Measurements from ENCODE around the gene ISCU. TPM values are rescaled to one million over a fixed set of nuclear protein-coding genes. Genes with fewer than 3 reads are reported as not detected.

Gene ISCU
- total RNA-seq: 100 to 1,000 TPM; 103 to 105 TPM

DNA sequence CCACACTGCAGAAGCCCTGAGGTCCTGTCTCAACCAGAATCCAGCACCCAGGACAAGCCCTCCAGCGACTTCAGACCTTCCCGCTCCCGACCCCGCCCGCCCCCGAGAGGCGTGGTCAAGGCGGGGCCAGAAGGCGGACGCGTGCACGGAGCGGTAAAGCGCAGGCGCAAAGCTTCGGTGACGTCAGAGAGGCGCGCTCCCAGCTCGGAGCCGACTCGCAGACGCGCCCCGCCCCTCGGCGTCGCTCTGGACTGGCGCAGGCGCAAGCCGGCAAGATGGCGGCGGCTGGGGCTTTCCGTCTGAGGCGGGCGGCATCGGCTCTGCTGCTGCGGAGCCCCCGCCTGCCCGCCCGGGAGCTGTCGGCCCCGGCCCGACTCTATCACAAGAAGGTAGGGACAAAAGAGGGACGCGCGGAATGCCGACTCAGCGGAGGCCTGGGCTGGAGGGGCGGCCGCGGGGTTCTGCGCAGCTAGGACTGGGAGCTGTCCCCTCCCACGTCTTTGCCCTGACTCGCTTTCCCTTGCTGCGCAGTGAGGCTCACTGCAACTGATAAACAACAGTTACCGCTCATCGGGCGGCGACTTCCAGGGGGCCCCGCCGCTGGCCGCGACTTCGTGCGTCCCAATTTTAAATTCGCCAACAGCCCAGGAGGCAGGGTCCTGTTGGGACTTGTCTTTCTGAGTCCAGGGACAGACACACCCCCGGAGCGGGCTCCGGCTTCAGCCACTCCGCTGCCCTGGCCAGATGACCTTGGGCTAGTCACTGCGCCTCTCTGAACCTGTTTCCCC, at the start of gene ISCU:
Gene ISCU, plus strand, starts transcription at position 249 of the 788 bp plus-strand sequence. Its CDS starts 27 bp downstream, at position 276.
- CTCF ChIA-PET: interaction anchor here (1.0 to 4.2 kb wide), 6 partner anchors 10 to 123 kb away, joined by 3 to 56 read pairs (median 6); no protein-coding TSS in a partner anchor
- intact Hi-C loops (cut with micrococcal nuclease): loop anchor here (1.0 to 10.0 kb wide), 16 partner anchors 56 to 1442 kb away; partner anchors contain the start of genes ALKBH2, CORO1C, MMAB and MVK
- Mint-ChIP-seq H3K4me1 (ENCODE audit: low read depth) (peaks cover 59% of the 10 kb centered on the region), H3K4me3 (peak within 1 kb of the TSS; percentile 100), H3K36me3 (ENCODE audit: low read depth) (peaks cover 35% of the 10 kb centered on the region), H3K9me3 (no peaks in the 10 kb centered on the region), H3K27me3 (ENCODE audit: low read depth) (no peaks in the 10 kb centered on the region), H3K27ac (peak within 1 kb of the TSS; percentile 100)
- DNase-seq: peak; percentile 99

DNA sequence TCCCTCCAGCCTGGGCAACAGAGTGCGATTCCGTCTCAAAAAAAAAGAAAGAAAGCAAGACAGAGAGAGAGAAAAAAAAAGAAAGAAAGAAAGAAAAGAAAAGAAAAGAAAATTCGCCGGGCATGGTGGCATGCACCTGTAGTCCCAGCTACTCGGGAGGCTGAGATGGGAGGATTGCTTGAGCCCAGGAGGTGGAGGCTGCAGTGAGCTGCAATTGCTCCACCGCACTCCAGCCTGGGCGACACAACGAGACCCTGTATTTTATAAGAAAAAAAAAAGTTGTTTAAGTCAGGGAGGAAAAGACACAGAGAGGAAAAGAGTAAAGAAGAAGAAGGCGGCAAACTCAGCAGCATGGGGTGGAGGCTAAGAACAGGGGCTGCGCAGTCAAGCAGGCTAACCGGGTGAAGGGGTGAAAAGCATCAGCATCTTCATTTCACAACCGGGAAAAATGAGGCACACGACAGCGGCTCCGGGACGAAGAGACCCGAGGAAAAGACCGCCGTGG, 47.9 kb upstream of the ISCU start:
- H3K4me3 Mint-ChIP-seq: peak overlapping the region; percentile 90
- DNase-seq: no peak
- peaks cover 3% of the 10 kb centered on the region for H3K36me3 Mint-ChIP-seq (ENCODE audit: low read depth)
- no peaks in the 10 kb centered on the region for H3K9me3 Mint-ChIP-seq
- H3K27me3 Mint-ChIP-seq (ENCODE audit: low read depth): no peaks in the 10 kb centered on the region
- peaks cover 28% of the 10 kb centered on the region for H3K4me1 Mint-ChIP-seq (ENCODE audit: low read depth)
- peak overlapping the region; percentile 84 for H3K27ac Mint-ChIP-seq
- intact Hi-C loops (cut with micrococcal nuclease): loop anchor here (2.0 to 5.0 kb wide), 2 partner anchors 118 to 322 kb away; partner anchors contain the start of gene SELPLG
- CTCF ChIA-PET: interaction anchor here (0.6 to 0.7 kb wide), 2 partner anchors 701 to 860 kb away, joined by 3 read pairs; no protein-coding TSS in a partner anchor

DNA sequence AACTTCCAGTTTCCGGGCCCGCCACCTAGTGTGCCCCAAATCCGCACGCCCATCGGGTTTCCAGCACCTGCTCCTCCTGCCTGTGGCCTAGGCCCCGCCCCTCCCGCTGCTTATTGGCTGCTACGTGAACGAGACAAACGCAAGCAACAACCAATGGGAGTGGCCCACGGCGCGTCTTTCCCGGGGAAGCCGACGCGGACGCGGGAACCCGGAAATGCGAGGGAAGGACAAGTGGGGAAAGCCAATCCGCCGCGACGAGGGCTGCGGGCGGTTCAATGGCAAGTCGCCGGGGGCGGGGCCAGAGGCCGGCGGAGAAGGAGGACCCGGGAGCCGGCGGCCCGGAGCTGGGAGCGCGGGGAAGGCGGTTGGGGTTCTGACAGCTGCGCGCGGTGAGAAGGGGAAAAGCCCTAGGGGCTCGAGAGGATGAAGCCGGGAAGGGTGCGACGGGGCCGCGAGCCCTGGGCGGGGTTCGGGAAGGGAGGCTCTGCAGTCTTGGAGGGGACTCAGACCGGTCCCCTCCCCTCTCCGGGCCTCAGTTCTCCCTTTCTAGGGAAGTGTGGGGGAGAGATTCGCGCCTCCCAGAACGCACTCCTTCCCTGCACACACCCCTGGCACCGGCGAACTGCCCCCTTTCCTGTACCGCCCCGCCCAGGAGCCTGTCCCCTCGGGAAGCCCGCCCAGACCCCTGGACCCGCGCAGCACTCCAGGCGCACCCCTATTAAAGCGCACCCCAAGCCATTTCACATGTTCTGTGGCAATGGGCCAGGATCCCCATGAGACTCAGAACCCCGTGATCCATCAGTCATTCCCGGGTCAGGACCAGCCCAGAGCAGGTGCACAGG, 47.2 kb upstream of the ISCU start, which contains the start of gene FICD:
Gene FICD, plus strand, starts transcription at position 305 of the 842 bp plus-strand sequence. CDS start 1,696 bp downstream, outside the sequence.
- peak; percentile 100 for DNase-seq
- CTCF ChIA-PET: interaction anchor here (0.7 kb wide), 1 partner anchor 701 kb away, joined by 3 read pairs; no protein-coding TSS in a partner anchor
- no peaks in the 10 kb centered on the region for H3K9me3 Mint-ChIP-seq
- H3K36me3 Mint-ChIP-seq (ENCODE audit: low read depth): peaks cover 3% of the 10 kb centered on the region
- H3K27ac Mint-ChIP-seq: peak within 1 kb of the TSS; percentile 84
- intact Hi-C loops (cut with micrococcal nuclease): loop anchor here (1.0 to 5.0 kb wide), 10 partner anchors 46 to 830 kb away; partner anchors contain the start of genes ALKBH2, PRDM4, PWP1 and SART3
- peaks cover 28% of the 10 kb centered on the region for H3K4me1 Mint-ChIP-seq (ENCODE audit: low read depth)
- peak within 1 kb of the TSS; percentile 90 for H3K4me3 Mint-ChIP-seq
- no peaks in the 10 kb centered on the region for H3K27me3 Mint-ChIP-seq (ENCODE audit: low read depth)

DNA sequence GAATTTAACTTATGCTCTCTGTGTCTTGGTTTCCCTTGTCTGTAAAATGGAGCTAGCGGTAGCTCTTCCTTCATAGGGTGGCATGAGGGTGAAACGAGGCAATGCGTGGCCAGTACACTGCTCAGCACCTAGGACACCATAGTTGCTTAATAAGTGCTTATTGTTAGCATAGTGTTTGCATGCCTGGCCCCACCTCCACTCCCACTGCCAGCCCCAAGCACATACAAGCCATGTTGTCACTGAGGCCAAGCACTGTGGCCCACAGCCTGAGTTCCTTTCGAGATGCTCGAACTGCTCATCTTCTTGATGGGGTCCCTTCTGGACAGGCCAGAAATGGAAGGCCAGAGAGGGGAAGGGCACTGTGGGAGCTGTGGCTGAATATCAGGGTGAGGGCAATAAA, 46.5 kb upstream of the ISCU start:
- no peaks in the 10 kb centered on the region for H3K27me3 Mint-ChIP-seq (ENCODE audit: low read depth)
- H3K36me3 Mint-ChIP-seq (ENCODE audit: low read depth): peaks cover 3% of the 10 kb centered on the region
- peak overlapping the region; percentile 84 for H3K27ac Mint-ChIP-seq
- no peak for DNase-seq
- H3K4me3 Mint-ChIP-seq: peak overlapping the region; percentile 90
- intact Hi-C loops (cut with micrococcal nuclease): loop anchor here (1.0 to 5.0 kb wide), 9 partner anchors 45 to 831 kb away; partner anchors contain the start of genes ALKBH2, PRDM4, PWP1 and SART3
- peaks cover 28% of the 10 kb centered on the region for H3K4me1 Mint-ChIP-seq (ENCODE audit: low read depth)
- CTCF ChIA-PET: interaction anchor here (1.3 kb wide), 1 partner anchor 102 kb away, joined by 4 read pairs; no protein-coding TSS in a partner anchor
- no peaks in the 10 kb centered on the region for H3K9me3 Mint-ChIP-seq

DNA sequence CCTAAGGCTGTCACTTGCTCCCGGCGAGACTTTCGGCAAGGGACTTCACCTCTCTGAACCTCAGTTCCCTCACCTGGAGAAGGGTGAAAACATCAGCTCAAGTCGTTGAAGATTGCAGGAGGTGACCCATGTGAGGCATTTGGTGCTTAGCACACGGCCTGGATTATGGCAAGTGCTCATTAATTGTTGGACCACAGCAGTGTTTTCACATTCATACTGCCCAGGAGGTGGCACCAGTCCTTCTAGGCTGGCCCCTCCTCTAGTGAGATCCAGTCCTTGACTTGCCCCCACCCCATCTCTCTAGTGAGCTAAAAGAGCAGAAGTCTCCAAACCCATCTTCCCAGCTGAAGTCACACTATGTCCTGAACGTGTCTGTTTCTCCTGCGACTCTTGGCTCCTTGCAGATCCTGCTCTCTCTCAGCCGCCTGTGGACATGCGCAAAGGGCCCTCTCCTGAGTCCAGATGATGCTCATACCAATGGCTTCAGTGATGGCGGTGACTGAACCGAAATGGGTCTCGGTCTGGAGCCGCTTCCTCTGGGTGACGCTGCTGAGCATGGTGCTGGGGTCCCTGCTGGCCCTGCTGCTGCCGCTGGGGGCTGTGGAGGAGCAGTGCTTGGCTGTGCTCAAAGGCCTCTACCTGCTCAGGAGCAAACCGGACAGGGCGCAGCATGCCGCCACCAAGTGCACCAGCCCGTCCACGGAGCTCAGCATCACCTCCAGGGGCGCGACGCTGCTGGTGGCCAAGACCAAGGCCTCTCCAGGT, 45.7 kb upstream of the ISCU start:
- Mint-ChIP-seq H3K27ac (peak overlapping the region; percentile 37), H3K4me3 (peak overlapping the region; percentile 90), H3K4me1 (ENCODE audit: low read depth) (peaks cover 23% of the 10 kb centered on the region), H3K36me3 (ENCODE audit: low read depth) (peaks cover 3% of the 10 kb centered on the region), H3K9me3 (no peaks in the 10 kb centered on the region), H3K27me3 (ENCODE audit: low read depth) (no peaks in the 10 kb centered on the region)
- CTCF ChIA-PET: interaction anchor here (1.3 kb wide), 1 partner anchor 102 kb away, joined by 4 read pairs; no protein-coding TSS in a partner anchor
- intact Hi-C loops (cut with micrococcal nuclease): loop anchor here (5.0 kb wide), 2 partner anchors 286 to 576 kb away; partner anchors contain the start of gene ALKBH2
- no peak for DNase-seq

DNA sequence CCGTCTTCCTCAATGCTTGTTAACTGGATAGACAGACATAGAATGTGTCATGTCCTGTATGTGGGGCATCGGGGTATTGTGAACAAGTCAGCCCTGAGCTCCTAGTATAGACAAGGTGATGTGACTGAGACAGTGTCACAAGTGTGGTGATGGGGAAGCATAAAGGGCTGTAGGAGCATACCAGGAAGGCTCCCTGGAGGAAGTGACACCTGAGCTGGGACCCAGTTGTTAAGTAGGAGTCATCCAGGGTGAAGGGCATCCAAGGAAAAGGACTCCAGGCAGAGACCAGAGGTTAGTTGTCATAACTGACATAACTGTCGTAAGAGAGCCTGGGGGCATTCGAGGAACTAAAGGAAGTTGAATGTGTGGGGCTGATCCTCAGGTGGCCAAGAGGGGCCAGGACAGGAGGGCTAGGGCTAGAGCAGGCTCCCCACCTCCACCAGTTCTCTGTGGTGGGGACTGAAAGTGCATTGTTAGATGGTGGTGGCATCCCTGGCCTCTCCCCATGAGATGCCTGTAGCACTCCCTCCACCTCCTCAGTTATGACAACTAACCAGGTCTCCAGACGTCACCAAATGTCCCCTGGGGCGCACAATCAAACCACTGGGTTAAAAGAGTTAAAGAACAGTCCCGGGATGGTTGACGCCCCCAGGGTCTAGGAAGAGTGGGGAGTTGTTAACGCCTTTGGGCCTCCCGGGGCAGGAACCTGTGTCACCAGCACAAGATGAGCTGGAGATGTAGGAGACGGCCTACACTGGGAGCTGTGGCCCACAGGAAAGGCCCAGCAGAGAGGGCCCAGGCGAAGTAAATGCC, 44.9 kb upstream of the ISCU start:
- no peaks in the 10 kb centered on the region for H3K9me3 Mint-ChIP-seq
- intact Hi-C loops (cut with micrococcal nuclease): loop anchor here (5.0 kb wide), 2 partner anchors 285 to 575 kb away; partner anchors contain the start of gene ALKBH2
- no peaks in the 10 kb centered on the region for H3K27me3 Mint-ChIP-seq (ENCODE audit: low read depth)
- DNase-seq: no peak
- no peak overlapping the region for H3K27ac Mint-ChIP-seq
- H3K4me1 Mint-ChIP-seq (ENCODE audit: low read depth): peaks cover 19% of the 10 kb centered on the region
- peaks cover 5% of the 10 kb centered on the region for H3K36me3 Mint-ChIP-seq (ENCODE audit: low read depth)
- peak overlapping the region; percentile 4 for H3K4me3 Mint-ChIP-seq
- CTCF ChIA-PET: interaction anchor here (0.9 kb wide), 1 partner anchor 100 kb away, joined by 4 read pairs; no protein-coding TSS in a partner anchor

DNA sequence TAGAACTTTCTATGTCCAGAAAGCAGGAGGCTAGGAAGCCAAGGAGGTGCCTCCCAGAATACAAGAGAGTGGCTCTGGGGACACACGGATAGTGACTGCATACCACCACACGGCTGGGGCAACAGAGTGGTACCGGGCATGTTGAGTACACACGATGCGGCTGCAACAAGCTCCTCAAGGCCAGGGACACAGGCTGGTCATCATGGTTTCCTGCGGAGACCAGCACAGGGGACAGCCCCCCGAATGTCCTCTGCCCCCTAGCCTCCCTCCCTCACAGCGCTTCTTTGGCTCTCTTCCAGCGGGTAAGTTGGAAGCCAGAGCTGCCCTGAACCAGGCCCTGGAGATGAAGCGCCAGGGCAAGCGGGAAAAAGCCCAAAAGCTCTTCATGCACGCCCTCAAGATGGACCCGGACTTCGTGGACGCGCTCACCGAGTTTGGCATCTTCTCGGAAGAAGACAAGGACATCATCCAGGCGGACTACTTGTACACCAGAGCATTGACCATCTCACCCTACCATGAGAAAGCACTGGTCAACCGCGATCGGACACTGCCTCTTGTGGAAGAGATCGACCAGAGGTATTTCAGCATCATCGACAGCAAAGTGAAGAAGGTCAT, 44.2 kb upstream of the ISCU start:
- Mint-ChIP-seq H3K27me3 (ENCODE audit: low read depth) (no peaks in the 10 kb centered on the region), H3K36me3 (ENCODE audit: low read depth) (peaks cover 6% of the 10 kb centered on the region), H3K4me1 (ENCODE audit: low read depth) (peaks cover 19% of the 10 kb centered on the region), H3K4me3 (no peak overlapping the region), H3K9me3 (no peaks in the 10 kb centered on the region), H3K27ac (no peak overlapping the region)
- no peak for DNase-seq
- intact Hi-C loops (cut with micrococcal nuclease): loop anchor here (5.0 kb wide), 2 partner anchors 284 to 574 kb away; partner anchors contain the start of gene ALKBH2
- CTCF ChIA-PET: interaction anchor here (0.9 kb wide), 1 partner anchor 99 kb away, joined by 4 read pairs; no protein-coding TSS in a partner anchor

DNA sequence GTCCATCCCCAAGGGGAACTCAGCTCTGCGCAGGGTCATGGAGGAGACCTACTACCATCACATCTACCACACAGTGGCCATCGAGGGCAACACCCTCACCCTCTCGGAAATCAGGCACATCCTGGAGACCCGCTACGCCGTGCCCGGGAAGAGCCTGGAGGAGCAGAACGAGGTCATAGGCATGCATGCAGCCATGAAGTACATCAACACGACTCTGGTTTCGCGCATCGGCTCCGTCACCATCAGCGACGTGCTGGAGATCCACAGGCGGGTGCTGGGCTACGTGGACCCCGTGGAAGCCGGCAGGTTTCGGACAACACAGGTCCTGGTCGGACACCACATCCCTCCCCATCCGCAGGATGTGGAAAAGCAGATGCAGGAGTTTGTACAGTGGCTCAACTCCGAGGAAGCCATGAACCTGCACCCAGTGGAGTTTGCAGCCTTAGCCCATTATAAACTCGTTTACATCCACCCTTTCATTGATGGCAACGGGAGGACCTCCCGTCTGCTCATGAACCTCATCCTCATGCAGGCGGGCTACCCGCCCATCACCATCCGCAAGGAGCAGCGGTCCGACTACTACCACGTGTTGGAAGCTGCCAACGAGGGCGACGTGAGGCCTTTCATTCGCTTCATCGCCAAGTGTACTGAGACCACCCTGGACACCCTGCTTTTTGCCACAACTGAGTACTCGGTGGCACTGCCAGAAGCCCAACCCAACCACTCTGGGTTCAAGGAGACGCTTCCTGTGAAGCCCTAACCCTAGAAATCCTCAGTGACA, 43.5 kb upstream of the ISCU start:
- Mint-ChIP-seq H3K4me1 (ENCODE audit: low read depth) (peaks cover 19% of the 10 kb centered on the region), H3K27me3 (ENCODE audit: low read depth) (no peaks in the 10 kb centered on the region), H3K27ac (no peak overlapping the region), H3K4me3 (no peak overlapping the region), H3K9me3 (no peaks in the 10 kb centered on the region), H3K36me3 (ENCODE audit: low read depth) (peaks cover 11% of the 10 kb centered on the region)
- CTCF ChIA-PET: interaction anchor here (0.9 kb wide), 1 partner anchor 99 kb away, joined by 4 read pairs; no protein-coding TSS in a partner anchor
- intact Hi-C loops (cut with micrococcal nuclease): loop anchor here (5.0 kb wide), 2 partner anchors 283 to 573 kb away; partner anchors contain the start of gene ALKBH2
- DNase-seq: no peak

DNA sequence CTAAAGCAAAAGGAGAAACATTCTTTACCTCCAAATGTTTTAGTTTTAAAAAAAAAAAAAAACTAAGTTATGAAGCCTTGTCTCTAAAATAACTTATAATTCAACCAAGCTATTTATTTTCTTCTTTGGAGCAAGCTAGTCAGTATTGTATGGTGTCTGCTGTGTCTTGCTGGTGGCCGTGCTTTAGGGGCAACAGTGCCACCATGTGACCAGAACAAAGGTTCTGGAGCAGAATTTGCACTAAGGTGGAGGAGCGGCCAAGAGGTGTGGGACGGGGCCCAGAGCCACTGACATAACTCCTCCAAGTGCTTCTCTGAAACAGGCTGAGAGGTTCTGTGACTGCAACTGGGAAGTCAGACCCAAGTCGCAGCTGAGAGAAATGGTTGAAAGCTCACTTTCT, 42.8 kb upstream of the ISCU start:
- intact Hi-C loops (cut with micrococcal nuclease): loop anchor here (5.0 kb wide), 2 partner anchors 283 to 573 kb away; partner anchors contain the start of gene ALKBH2
- no peaks in the 10 kb centered on the region for H3K27me3 Mint-ChIP-seq (ENCODE audit: low read depth)
- no peak overlapping the region for H3K4me3 Mint-ChIP-seq
- no peaks in the 10 kb centered on the region for H3K9me3 Mint-ChIP-seq
- CTCF ChIA-PET: no interaction called here
- peaks cover 16% of the 10 kb centered on the region for H3K36me3 Mint-ChIP-seq (ENCODE audit: low read depth)
- H3K4me1 Mint-ChIP-seq (ENCODE audit: low read depth): peaks cover 17% of the 10 kb centered on the region
- DNase-seq: no peak
- H3K27ac Mint-ChIP-seq: no peak overlapping the region
